GM21447 (cell line): ENCODE data around the gene ARHGEF7.
"Not testable (repeated sequence)": the region's sequence is repeated elsewhere in the genome, so short reads cannot be mapped to it uniquely, and the experiment has no call there.

ENCODE experiments used
- ATAC-seq: cut with Tn5 transposase; IDR thresholded peaks from one replicate; pipeline ENCODE4 v1.9.1; 2021; ENCODE audit not compliant: unreplicated experiment

Gene ARHGEF7

DNA sequence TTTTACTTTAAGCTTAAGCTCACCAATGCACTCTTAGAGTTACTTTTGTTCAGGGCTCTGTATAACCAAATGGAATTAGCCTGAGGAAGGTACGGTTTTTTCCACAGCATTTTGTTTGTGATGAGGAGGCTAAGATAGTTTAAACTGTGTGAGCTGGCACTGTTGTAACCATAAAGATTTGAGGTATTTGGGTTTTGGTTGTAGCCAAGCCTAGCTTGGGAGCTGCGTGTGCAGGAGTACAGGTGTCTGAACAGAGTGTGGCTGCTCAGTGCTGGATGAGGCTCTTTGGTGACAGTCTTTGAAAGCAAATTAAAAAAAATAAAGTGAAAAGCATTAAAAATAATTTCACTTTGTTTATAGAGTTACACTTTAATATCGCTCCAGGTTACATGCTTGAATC, 56.0 kb downstream of the ARHGEF7 start:
- ATAC-seq: no peak

DNA sequence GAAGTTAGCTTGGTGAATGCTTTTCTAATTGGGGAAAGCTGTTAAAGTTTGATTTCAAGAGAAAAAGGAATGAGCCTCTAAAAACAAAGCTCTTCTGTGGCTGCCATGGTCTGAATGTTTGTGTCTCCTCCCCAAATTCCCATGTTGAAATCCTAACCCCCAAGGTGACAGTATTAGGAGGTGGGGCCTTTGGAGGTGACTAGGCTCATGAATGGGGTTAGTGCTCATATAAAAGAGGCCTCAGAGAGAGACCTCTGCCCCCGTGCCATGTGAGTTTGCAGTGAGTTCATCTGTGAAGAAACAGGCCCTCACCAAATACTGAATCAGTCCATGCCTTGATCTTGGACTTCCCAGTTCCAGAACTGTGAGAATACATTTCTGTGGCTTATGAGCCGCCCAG, 56.5 kb downstream of the ARHGEF7 start:
- ATAC-seq: no peak

GRCh38 chr13:111174377-111175114, 59.4 kb downstream of the ARHGEF7 start:
- ATAC-seq: no peak

GRCh38 chr13:111175372-111175771, 60.3 kb downstream of the ARHGEF7 start:
- no peak for ATAC-seq

DNA sequence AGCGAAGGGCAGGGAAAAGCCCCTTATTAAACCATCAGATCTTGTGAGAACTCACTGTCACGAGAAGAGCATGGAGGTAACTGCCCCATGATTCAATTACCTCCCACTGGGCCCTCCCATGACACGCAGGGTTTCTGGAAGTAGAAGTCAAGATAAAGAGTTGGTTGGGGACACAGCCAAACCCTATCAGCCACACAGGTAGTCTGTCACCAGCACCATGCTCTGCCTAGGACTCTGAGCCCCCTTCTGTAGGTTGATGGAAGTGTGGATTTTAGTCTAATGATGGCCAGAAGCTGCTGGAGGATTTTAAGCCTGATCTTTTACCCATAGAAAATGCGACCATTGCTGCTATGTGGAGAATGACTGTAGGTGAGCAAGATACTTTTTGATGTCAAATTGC, 60.8 kb downstream of the ARHGEF7 start:
- no peak for ATAC-seq

DNA sequence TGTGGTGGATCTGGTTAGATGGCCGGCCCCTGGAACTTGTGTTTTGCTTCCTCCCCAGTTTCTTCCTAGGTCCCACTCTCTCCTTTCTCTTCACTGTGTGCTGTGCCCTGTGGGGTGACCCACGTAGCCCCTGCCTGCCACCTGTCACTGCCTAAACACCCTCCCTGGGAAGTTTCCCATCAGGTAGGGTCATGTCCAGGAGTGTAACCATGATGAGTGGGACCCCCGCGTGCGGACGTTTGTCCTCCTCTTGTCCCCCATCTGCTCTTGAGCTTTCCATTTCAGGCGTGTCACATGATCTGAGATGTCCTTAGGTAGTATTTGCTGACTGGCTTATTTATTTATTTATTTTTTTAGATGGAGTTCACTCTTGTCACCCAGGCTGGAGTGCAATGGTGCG, 61.3 kb downstream of the ARHGEF7 start:
- no peak for ATAC-seq

DNA sequence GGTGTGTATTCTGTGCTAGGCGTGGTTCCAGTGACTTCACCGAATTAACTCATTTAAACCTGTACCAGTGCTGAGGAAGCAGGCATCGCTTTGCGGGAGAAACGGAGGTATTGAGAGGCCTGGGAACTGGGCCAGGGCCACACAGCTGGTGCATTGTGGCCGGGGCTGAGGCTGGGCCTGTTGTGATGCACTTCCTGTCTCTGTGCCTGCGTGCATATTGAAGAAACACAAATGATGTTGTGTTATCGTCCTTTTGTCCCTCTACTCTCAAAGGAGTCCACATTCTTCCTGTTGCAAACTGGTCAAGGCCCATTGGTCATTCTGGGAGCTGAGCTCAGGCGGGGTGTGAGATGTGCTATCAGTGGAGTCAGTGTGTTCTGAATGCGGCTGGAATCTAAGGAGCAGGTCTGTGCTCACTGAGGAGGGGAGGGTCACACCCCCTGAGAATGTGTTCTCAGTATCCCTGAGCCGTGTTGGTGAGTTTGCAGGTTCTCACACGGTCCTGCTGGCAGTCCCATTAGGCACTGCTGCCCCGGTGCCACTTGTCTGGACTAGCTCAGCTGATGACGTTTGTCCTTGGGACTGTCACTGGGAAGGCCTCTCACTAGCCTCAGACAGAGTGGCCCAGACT, 62.1 kb downstream of the ARHGEF7 start:
- ATAC-seq: peak; percentile 72

GRCh38 chr13:111177921-111178320, 62.8 kb downstream of the ARHGEF7 start:
- ATAC-seq: no peak

GRCh38 chr13:111178402-111178801, 63.3 kb downstream of the ARHGEF7 start:
- no peak for ATAC-seq

GRCh38 chr13:111179908-111180760, 65.0 kb downstream of the ARHGEF7 start:
- no peak for ATAC-seq

DNA sequence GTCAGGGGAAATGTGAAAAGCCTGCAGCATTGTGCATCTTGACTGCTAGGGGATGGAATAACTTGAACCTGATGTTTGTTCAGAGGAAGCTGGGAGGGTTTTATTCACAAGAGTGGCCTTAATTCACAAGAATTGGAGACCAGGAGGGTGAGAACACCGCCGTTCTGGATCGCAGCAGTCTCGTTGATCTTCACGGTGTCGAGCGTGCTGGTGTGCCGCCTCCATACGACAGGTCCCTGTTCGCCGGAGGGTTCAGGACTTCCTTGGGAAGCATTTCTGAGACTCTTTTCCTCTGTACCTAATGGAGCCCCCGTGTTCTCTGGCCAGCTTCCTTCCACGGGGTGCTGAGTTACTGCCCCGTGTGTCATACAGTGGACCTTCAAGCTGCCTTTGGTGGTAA, 66.9 kb downstream of the ARHGEF7 start:
- ATAC-seq: no peak

- ATAC-seq: no peak
These were observed 68.1 kb downstream of the ARHGEF7 start for GRCh38 chr13:111183087-111183645.

- no peak for ATAC-seq
These were observed 68.8 kb downstream of the ARHGEF7 start for GRCh38 chr13:111183959-111184358.

GRCh38 chr13:111184458-111185401, 69.6 kb downstream of the ARHGEF7 start:
- peak; percentile 80 for ATAC-seq

DNA sequence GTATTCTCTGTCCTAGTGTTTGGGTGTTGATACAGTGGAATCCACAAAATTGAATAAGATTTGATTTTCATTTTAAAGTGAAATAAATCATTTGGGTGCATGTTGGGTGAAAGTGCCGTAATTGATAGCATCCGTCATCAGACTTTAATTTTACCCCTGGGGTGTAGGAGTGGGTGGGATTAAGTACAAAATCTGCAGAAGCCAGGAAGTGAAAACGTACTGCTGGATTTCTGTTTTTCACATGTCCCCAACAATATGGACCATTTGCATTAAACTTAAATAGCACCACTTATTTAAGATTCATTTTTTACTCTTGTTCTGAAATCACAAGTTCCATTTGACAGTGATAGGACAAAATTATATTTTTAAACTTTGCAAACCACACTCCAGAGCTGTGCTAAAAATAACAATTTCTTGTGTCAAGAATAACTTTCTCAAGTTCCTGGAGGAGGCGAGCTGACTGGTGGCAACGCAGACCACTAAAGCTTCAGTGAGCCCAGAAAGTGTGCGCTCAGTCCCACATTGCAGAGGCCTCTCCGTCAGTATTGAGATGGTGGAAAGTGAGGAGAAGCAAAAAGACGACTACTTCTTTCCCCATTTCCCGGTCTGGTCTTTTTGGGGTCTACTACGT, 71.3 kb downstream of the ARHGEF7 start:
- no peak for ATAC-seq

GRCh38 chr13:111187960-111188541, 72.9 kb downstream of the ARHGEF7 start:
- ATAC-seq: no peak

GRCh38 chr13:111189064-111189505, 74.0 kb downstream of the ARHGEF7 start:
- ATAC-seq: not testable (repeated sequence)

DNA sequence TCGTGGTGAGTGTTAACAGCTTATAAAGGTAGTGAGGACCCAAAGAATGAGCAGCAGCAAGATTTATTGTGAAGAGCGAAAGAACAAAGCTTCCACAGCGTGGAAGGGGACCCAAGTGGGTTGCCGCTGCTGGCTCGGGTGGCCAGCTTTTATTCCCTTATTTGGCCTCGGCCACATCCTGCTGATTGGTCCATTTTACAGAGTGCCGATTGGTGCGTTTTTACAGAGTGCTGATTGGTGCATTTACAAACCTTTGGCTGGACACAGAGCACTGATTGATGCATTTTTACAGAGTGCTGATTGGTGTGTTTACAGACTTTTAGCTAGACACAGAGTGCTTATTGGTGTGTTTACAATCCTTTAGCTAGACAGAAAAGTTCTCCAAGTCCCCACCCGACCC, 74.4 kb downstream of the ARHGEF7 start:
- not testable (repeated sequence) for ATAC-seq

- ATAC-seq: not testable (repeated sequence)
These were observed 78.1 kb downstream of the ARHGEF7 start for GRCh38 chr13:111193223-111193622.
